B cell (primary cell): ENCODE data around the gene ZNF521.

Experiments used
- EZH2 ChIP-seq: IDR thresholded peaks from 2 replicates; pipeline ENCODE4 v1.6.1; 2012; ENCODE audit warnings: borderline replicate concordance, low read depth, mild to moderate bottlenecking, moderate library complexity, low read length; ENCODE audit not compliant: insufficient read depth, poor library complexity, severe bottlenecking
- TF ChIP-seq, protein P1 (sequence below): fragments of 200-600 bp; IDR thresholded peaks from one replicate; pipeline ENCODE4 v1.8.0; 2022; ENCODE audit warnings: antibody characterized with exemption, mild to moderate bottlenecking

DNA sequence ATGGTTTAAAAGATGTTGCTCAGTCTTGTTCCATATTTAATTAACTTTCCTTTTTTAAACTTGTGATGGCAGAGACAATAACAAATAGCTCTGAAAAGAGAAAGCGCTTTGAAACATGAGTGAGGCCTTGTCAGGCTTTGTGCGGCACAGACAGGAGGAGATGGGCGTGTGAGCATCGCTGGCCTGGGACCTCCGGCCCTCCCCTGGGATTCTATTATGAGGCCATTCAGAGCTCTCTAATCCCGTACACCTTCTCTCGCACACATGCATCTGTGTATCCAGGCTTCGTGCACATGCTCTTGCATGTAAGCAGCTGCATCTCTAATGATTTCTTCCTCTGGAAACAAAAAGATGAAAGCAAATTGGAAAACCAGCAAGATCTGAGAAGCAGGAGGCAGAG is 313.7 kb downstream of the ZNF521 start:
- TF ChIP-seq, protein P1, sequence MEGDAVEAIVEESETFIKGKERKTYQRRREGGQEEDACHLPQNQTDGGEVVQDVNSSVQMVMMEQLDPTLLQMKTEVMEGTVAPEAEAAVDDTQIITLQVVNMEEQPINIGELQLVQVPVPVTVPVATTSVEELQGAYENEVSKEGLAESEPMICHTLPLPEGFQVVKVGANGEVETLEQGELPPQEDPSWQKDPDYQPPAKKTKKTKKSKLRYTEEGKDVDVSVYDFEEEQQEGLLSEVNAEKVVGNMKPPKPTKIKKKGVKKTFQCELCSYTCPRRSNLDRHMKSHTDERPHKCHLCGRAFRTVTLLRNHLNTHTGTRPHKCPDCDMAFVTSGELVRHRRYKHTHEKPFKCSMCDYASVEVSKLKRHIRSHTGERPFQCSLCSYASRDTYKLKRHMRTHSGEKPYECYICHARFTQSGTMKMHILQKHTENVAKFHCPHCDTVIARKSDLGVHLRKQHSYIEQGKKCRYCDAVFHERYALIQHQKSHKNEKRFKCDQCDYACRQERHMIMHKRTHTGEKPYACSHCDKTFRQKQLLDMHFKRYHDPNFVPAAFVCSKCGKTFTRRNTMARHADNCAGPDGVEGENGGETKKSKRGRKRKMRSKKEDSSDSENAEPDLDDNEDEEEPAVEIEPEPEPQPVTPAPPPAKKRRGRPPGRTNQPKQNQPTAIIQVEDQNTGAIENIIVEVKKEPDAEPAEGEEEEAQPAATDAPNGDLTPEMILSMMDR: no peak
- no peak for TF ChIP-seq EZH2
